Endothelial cell of umbilical vein (primary cell): Measurements from ENCODE around the gene TMEM220. TPM values are rescaled to one million over a fixed set of nuclear protein-coding genes. Genes with fewer than 3 reads are reported as not detected.
"Not testable (repeated sequence)": the region's sequence is repeated elsewhere in the genome, so short reads cannot be mapped to it uniquely, and the experiment has no call there.

Experiments
- BruUV-seq: library from RNA; stranded (reverse); fragments of 400-500 nt; replicated peaks from 2 replicates; lab custom pipeline; 2021; lab: Mats Ljungman, UMichigan
- CTCF ChIA-PET: fragments of 300-600, 350-600 bp; sonication (Branson Sonifier 250); formaldehyde crosslinking; loops from one replicate; lab custom pipeline; 2021; ENCODE audit warnings: antibody characterized with exemption, inconsistent platforms; lab: Charles Lee
- POLR2A ChIA-PET: fragments of 300-600, 350-600 bp; sonication (Branson Sonifier 250); formaldehyde crosslinking; loops from one replicate; lab custom pipeline; 2021; ENCODE audit warnings: antibody characterized with exemption, inconsistent platforms; lab: Charles Lee
- DNase-seq: peaks from one replicate; pipeline ENCODE4 v3.0.0-alpha.2; 2011; ENCODE audit warnings: low read depth, low spot score
- FAIRE-seq: peaks from 2 replicates; lab custom pipeline; 2011; peaks lifted over from hg19 to GRCh38; lab: Jason Lieb, UNC
- H2AFZ ChIP-seq: 2 replicates; pipeline ENCODE4 v1.6.0; 2012; ENCODE audit warnings: low read depth, low read length, control low read depth, inconsistent platforms
- H3K27ac ChIP-seq: 2 replicates; pipeline ENCODE4 v1.5.1; 2011; ENCODE audit warnings: low read depth, mild to moderate bottlenecking, control low read depth, low read length, moderate library complexity; ENCODE audit not compliant: insufficient read depth
- H3K27me3 ChIP-seq, 2 experiments: 2 replicates each; pipeline versions ENCODE4 v1.6.0 to v1.6.1; 2011; ENCODE audit warnings: low read length in 2 of 2, mixed read lengths in 1 of 2; ENCODE audit not compliant: control insufficient read depth in 2 of 2, insufficient read depth in 2 of 2
- H3K36me3 ChIP-seq, 2 experiments: 2 replicates in 1 of 2; 3 replicates in 1 of 2; pipeline ENCODE4 v1.5.1; 2011; ENCODE audit warnings: low read length in 2 of 2, mild to moderate bottlenecking in 1 of 2, moderate library complexity in 1 of 2; ENCODE audit not compliant: control insufficient read depth in 2 of 2, insufficient read depth in 2 of 2; ENCODE audit errors: extremely low read depth in 1 of 2
- H3K4me1 ChIP-seq: 3 replicates; pipeline ENCODE4 v1.5.1; 2011; ENCODE audit warnings: mild to moderate bottlenecking, low read length; ENCODE audit not compliant: control insufficient read depth, insufficient read depth; ENCODE audit errors: extremely low read depth
- H3K4me2 ChIP-seq: 2 replicates; pipeline ENCODE4 v1.6.1; 2011; ENCODE audit warnings: low read length, control low read depth, mixed read lengths; ENCODE audit not compliant: insufficient read depth
- H3K4me3 ChIP-seq, 3 experiments: fragments of 200-600 bp in 1 of 3; sonication (generic), shearing (Covaris generic) in 1 of 3; replicated peaks in 1 of 3; 2 replicates each; pipeline ENCODE4 v1.5.1; 2011 to 2016; ENCODE audit warnings: control low read depth in 3 of 3, low read length in 3 of 3, mild to moderate bottlenecking in 2 of 3, inconsistent platforms in 1 of 3, low read depth in 1 of 3, moderate library complexity in 1 of 3; ENCODE audit not compliant: insufficient read depth in 1 of 3
- H3K79me2 ChIP-seq: 2 replicates; pipeline ENCODE4 v1.6.0; 2012; ENCODE audit warnings: low read length, inconsistent platforms; ENCODE audit not compliant: control insufficient read depth, insufficient read depth
- H3K9ac ChIP-seq: replicated peaks from 2 replicates; pipeline ENCODE3; 2011; ENCODE audit warnings: low read length, control low read depth; ENCODE audit not compliant: insufficient read depth; ENCODE audit errors: extremely low read depth
- H3K9me1 ChIP-seq: replicated peaks from 3 replicates; pipeline ENCODE4 v1.6.0; 2011; ENCODE audit warnings: mild to moderate bottlenecking, low read length; ENCODE audit not compliant: control insufficient read depth, insufficient read depth; ENCODE audit errors: extremely low read depth
- H3K9me3 ChIP-seq: replicated peaks from 2 replicates; pipeline ENCODE4 v1.5.1; 2012; ENCODE audit warnings: low read length, inconsistent platforms; ENCODE audit not compliant: control insufficient read depth, insufficient read depth
- H4K20me1 ChIP-seq: replicated peaks from 2 replicates; pipeline ENCODE3; 2011; ENCODE audit warnings: mild to moderate bottlenecking, low read length; ENCODE audit not compliant: control insufficient read depth, insufficient read depth; ENCODE audit errors: extremely low read depth
- CTCF ChIP-seq, 2 donors: IDR thresholded peaks; 1 replicate in 1 of 2; 2 replicates in 1 of 2; pipeline ENCODE4 v1.5.1; 2011; ENCODE audit warnings: low read length in 2 of 2, mild to moderate bottlenecking in 2 of 2, moderate library complexity in 2 of 2, control low read depth in 1 of 2, inconsistent platforms in 1 of 2, low read depth in 1 of 2; ENCODE audit not compliant: insufficient read depth in 1 of 2; ENCODE audit errors: extremely low read depth in 1 of 2
- JUN ChIP-seq: IDR thresholded peaks from 2 replicates; pipeline ENCODE4 v1.6.1; 2011; ENCODE audit warnings: borderline replicate concordance, low read depth; ENCODE audit not compliant: insufficient read length, insufficient read depth
- MYC ChIP-seq: IDR thresholded peaks from one replicate; pipeline ENCODE4 v1.6.1; 2011; ENCODE audit warnings: mild to moderate bottlenecking, low read depth, low read length
- POLR2A ChIP-seq: IDR thresholded peaks from 2 replicates; pipeline ENCODE4 v1.6.1; 2012; ENCODE audit warnings: low read depth, mild to moderate bottlenecking, control low read depth, low read length
- POLR2AphosphoS5 ChIP-seq: IDR thresholded peaks from 2 replicates; pipeline ENCODE4 v1.6.1; 2012; ENCODE audit warnings: low read depth, mild to moderate bottlenecking, control low read depth, low read length, moderate library complexity; ENCODE audit not compliant: insufficient read depth
- dilution Hi-C: fragments of 300-500 bp; cut with MboI; formaldehyde crosslinking; loops from one replicate; pipeline ENCODE4 v1.15.0; 2019; ENCODE audit warnings: low sequenced_read_pairs; ENCODE audit not compliant: extremely low pct_ligation_motif_present
- intact Hi-C: fragments of 100-400 bp; cut with micrococcal nuclease; formaldehyde crosslinking; loops from one replicate; pipeline ENCODE4 v1.10.0; 2022
- polyA plus RNA-seq, 4 experiments: library from polyadenylated mRNA; depleted of rRNA in 3 of 4; stranded (reverse) in 3 of 4; unstranded in 1 of 4; fragments of >200 nt; gene quantifications; 2 replicates each; pipeline versions ENCODE4 v1.2.1 to v1.2.3, GENCODE V29; 2011 to 2012; ENCODE audit warnings: missing spikeins in 1 of 4
- total RNA-seq: library from RNA; stranded (reverse); gene quantifications from 2 replicates; pipeline ENCODE4 v1.2.3, GENCODE V29; 2021

TMEM220 gene
- total and polyA plus RNA-seq, 2 donors (not counting 3 experiments of a cell fraction or from before 2014, with no cell fraction given): 3.6 to 11.2 TPM

GRCh38 chr17:10697092-10698081 is 32.4 kb downstream of the TMEM220 start, which contains the start of the genes ADPRM and SCO1:
TSS of gene ADPRM (plus strand) at chr17:10697594. CDS start at chr17:10704927, 7,333 bp downstream.
TSS of gene SCO1 (minus strand) at chr17:10697533. CDS start at chr17:10697507, 26 bp downstream.
- H3K9me1 ChIP-seq: peaks cover under 1% of the 10 kb centered on the region
- H4K20me1 ChIP-seq: no peaks in the 10 kb centered on the region
- ChIA-PET POLR2A (no interaction called here), CTCF (interaction anchor here (0.8 to 2.7 kb wide), 2 partner anchors 14 to 40 kb away, joined by 3 to 10 read pairs; no protein-coding TSS in a partner anchor)
- no peaks in the 10 kb centered on the region for H3K9me3 ChIP-seq
- dilution Hi-C loops (no loop called here), intact Hi-C loops (loop anchor here (1.0 kb wide), 1 partner anchor 32 kb away; no protein-coding TSS in a partner anchor)
- no peaks in the 10 kb centered on the region for H3K27me3 ChIP-seq
- FAIRE-seq: peak; percentile 89
- H3K9ac ChIP-seq: peak within 1 kb of the TSS; percentile 93
- TF ChIP-seq CTCF (IDR thresholded peaks at IDR 0.05; ENCODE audit: extremely low read depth in 1 of 2, insufficient read depth in 1 of 2, low read depth in 1 of 2, low read length in 2 of 2) (peak; percentile 20 to 59), MYC (peak; percentile 10), JUN (no peak), POLR2AphosphoS5 (peak; percentile 94), POLR2A (peak; percentile 85)
- peak within 1 kb of the TSS; percentile 74 to 92 (median 85) for H3K4me3 ChIP-seq
- H3K4me2 ChIP-seq: peak within 1 kb of the TSS; percentile 99
- TSS peak; percentile 50 for BruUV-seq
- peak within 1 kb of the TSS; percentile 94 for H3K27ac ChIP-seq
- DNase-seq: peak; percentile 93
- H3K4me1 ChIP-seq: peaks cover 20% of the 10 kb centered on the region
- peaks cover 63% of the 10 kb centered on the region for H3K79me2 ChIP-seq
- H3K36me3 ChIP-seq: peaks cover 2 to 13% of the 10 kb centered on the region in 2 experiments
- H2AFZ ChIP-seq: peak within 1 kb of the TSS; percentile 92

DNA sequence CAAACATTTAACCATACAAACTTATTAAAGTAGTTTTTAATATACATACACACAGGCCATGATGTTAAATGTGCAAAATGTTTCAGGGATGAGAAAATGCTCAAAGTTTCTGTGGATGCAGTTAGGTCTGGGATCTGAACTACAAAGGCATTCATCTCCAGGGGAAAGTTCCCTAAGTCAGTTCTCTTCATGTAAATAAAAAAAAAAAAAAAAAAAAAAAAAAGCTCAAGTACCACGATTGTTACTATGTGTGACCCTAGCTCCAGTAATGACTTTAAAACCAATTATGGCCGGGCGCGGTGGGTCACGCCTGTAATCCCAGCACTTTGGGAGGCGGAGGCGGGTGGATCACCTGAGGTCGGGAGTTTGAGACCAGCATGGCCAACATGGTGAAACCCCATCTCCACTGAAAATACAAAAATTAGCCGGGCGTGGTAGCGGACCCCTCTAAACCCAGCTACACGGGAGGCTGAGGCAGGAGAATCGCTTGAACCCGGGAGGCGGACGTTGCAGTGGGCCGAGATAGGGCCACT is 33.9 kb downstream of the TMEM220 start:
- H4K20me1 ChIP-seq, intact Hi-C loops, H2AFZ ChIP-seq, dilution Hi-C loops, FAIRE-seq, H3K9me3 ChIP-seq, H3K27ac ChIP-seq, POLR2A ChIA-PET, H3K27me3 ChIP-seq, BruUV-seq, DNase-seq, H3K9me1 ChIP-seq: not testable (repeated sequence)
- peaks cover 68% of the 10 kb centered on the region for H3K79me2 ChIP-seq
- peak overlapping the region; percentile 93 for H3K9ac ChIP-seq
- H3K4me2 ChIP-seq: peak overlapping the region; percentile 96
- H3K4me1 ChIP-seq: peaks cover 17% of the 10 kb centered on the region
- H3K4me3 ChIP-seq: peak overlapping the region in 1 of 3 experiments; percentile 92
- peaks cover 3 to 16% of the 10 kb centered on the region in 2 experiments for H3K36me3 ChIP-seq
- CTCF ChIA-PET: interaction anchor here (1.0 to 2.7 kb wide), 2 partner anchors 12 to 35 kb away, joined by 3 to 10 read pairs; no protein-coding TSS in a partner anchor
